Panc1 (cell line): ENCODE results near the gene FSIP1.

Experiments
- CTCF ChIP-seq: fragments of 450-650 bp; IDR thresholded peaks from 2 replicates; pipeline ENCODE4 v1.5.1; 2017; ENCODE audit warnings: mild to moderate bottlenecking
- REST ChIP-seq, 2 experiments: IDR thresholded peaks; 2 replicates each; pipeline ENCODE4 v1.6.1; 2011 to 2012; ENCODE audit warnings: low read depth in 2 of 2, control low read depth in 1 of 2, low read length in 1 of 2, mild to moderate bottlenecking in 1 of 2, moderate library complexity in 1 of 2; ENCODE audit not compliant: insufficient read depth in 1 of 2

GRCh38 chr15:39584266-39584659 lies 198.4 kb downstream of the FSIP1 start:
- TF ChIP-seq REST (IDR thresholded peaks at IDR 0.05; ENCODE audit: insufficient read depth in 1 of 2, low read depth in 2 of 2, low read length in 1 of 2) (no peak), CTCF (no peak)
